H9 (cell line): ENCODE data around the gene SP3. TPM values are rescaled to one million over a fixed set of nuclear protein-coding genes. Genes with fewer than 3 reads are reported as not detected.

Experiments used
- DNase-seq: peaks from one replicate; pipeline ENCODE4 v3.0.0-alpha.2; 2017
- H2AFZ ChIP-seq: one replicate; pipeline ENCODE4 v1.6.1; 2013; ENCODE audit warnings: mild to moderate bottlenecking, low read length, control low read depth, moderate library complexity
- H2AK5ac ChIP-seq: 2 replicates; pipeline ENCODE4 v1.6.1; 2013; ENCODE audit warnings: low read length, control low read depth, mixed read lengths; ENCODE audit not compliant: insufficient read length
- H2BK120ac ChIP-seq: one replicate; pipeline ENCODE4 v1.6.1; 2013; ENCODE audit warnings: low read depth, mild to moderate bottlenecking, low read length, control low read depth, inconsistent platforms; ENCODE audit not compliant: poor library complexity, severe bottlenecking
- H2BK12ac ChIP-seq: 2 replicates; pipeline ENCODE4 v1.6.1; 2013; ENCODE audit warnings: low read length, control low read depth, mixed read lengths, low read depth; ENCODE audit not compliant: insufficient read length
- H2BK15ac ChIP-seq: 2 replicates; pipeline ENCODE4 v1.6.1; 2013; ENCODE audit warnings: low read depth, low read length, control low read depth
- H2BK20ac ChIP-seq: one replicate; pipeline ENCODE4 v1.6.1; 2013; ENCODE audit warnings: low read depth, mild to moderate bottlenecking, low read length, control low read depth, inconsistent platforms; ENCODE audit not compliant: poor library complexity, severe bottlenecking
- H2BK5ac ChIP-seq: 2 replicates; pipeline ENCODE4 v1.6.1; 2013; ENCODE audit warnings: low read length, control low read depth, mixed read lengths; ENCODE audit not compliant: insufficient read length
- H3K14ac ChIP-seq: 2 replicates; pipeline ENCODE4 v1.6.1; 2013; ENCODE audit warnings: low read length, control low read depth; ENCODE audit not compliant: insufficient read depth
- H3K18ac ChIP-seq: 2 replicates; pipeline ENCODE4 v1.6.1; 2013; ENCODE audit warnings: low read depth, mild to moderate bottlenecking, mixed read lengths, low read length, control low read depth; ENCODE audit not compliant: insufficient read length
- H3K23ac ChIP-seq: 2 replicates; pipeline ENCODE4 v1.6.1; 2013; ENCODE audit warnings: low read length, control low read depth, mixed read lengths, low read depth; ENCODE audit not compliant: insufficient read length
- H3K23me2 ChIP-seq: 2 replicates; pipeline ENCODE4 v1.6.1; 2013; ENCODE audit warnings: low read depth, mild to moderate bottlenecking, mixed read lengths, low read length, control low read depth; ENCODE audit not compliant: insufficient read length, poor library complexity, severe bottlenecking
- H3K27ac ChIP-seq: 2 replicates; pipeline ENCODE4 v1.5.1; 2013; ENCODE audit warnings: low read length, control low read depth, mixed read lengths, low read depth; ENCODE audit not compliant: insufficient read length
- H3K27me3 ChIP-seq: 2 replicates; pipeline ENCODE4 v1.6.1; 2013; ENCODE audit warnings: low read length, control low read depth, inconsistent platforms; ENCODE audit not compliant: insufficient read depth
- H3K4ac ChIP-seq: 2 replicates; pipeline ENCODE4 v1.6.1; 2013; ENCODE audit warnings: low read depth, mild to moderate bottlenecking, control low read depth, inconsistent platforms, low read length, moderate library complexity
- H3K4me1 ChIP-seq: 2 replicates; pipeline ENCODE4 v1.6.1; 2013; ENCODE audit warnings: low read length, control low read depth, inconsistent platforms; ENCODE audit not compliant: insufficient read depth
- H3K4me2 ChIP-seq: 2 replicates; pipeline ENCODE4 v1.6.1; 2013; ENCODE audit warnings: low read length, control low read depth, mixed read lengths; ENCODE audit not compliant: insufficient read length, insufficient read depth
- H3K56ac ChIP-seq: 2 replicates; pipeline ENCODE4 v1.6.1; 2013; ENCODE audit warnings: low read depth, mild to moderate bottlenecking, mixed read lengths, low read length, control low read depth; ENCODE audit not compliant: insufficient read length
- H3K79me1 ChIP-seq: 2 replicates; pipeline ENCODE4 v1.6.1; 2013; ENCODE audit warnings: low read depth, mild to moderate bottlenecking, moderate library complexity, low read length, control low read depth, inconsistent platforms; ENCODE audit not compliant: insufficient read depth, poor library complexity, severe bottlenecking
- H3K79me2 ChIP-seq: 2 replicates; pipeline ENCODE4 v1.6.1; 2013; ENCODE audit warnings: low read length, control low read depth, inconsistent platforms; ENCODE audit not compliant: insufficient read depth
- H3K9ac ChIP-seq: 2 replicates; pipeline ENCODE4 v1.6.1; 2013; ENCODE audit warnings: low read length, control low read depth, mixed read lengths; ENCODE audit not compliant: insufficient read length; ENCODE audit errors: extremely low read depth
- H3K9me3 ChIP-seq: one replicate; pipeline ENCODE4 v1.6.1; 2013; ENCODE audit warnings: low read depth, low read length, inconsistent platforms; ENCODE audit not compliant: control insufficient read depth
- H3T11ph ChIP-seq: one replicate; pipeline ENCODE4 v1.6.1; 2013; ENCODE audit warnings: mild to moderate bottlenecking, low read length, control low read depth, inconsistent platforms
- H4K20me1 ChIP-seq: one replicate; pipeline ENCODE4 v1.6.1; 2013; ENCODE audit not compliant: control insufficient read depth, insufficient read length, insufficient read depth
- H4K5ac ChIP-seq: 2 replicates; pipeline ENCODE4 v1.6.1; 2013; ENCODE audit warnings: low read depth, mild to moderate bottlenecking, mixed read lengths, low read length, control low read depth; ENCODE audit not compliant: insufficient read length
- H4K8ac ChIP-seq: replicated peaks from 2 replicates; pipeline ENCODE4 v1.6.1; 2013; ENCODE audit warnings: low read length, control low read depth, mixed read lengths, low read depth; ENCODE audit not compliant: insufficient read length
- H4K91ac ChIP-seq: 2 replicates; pipeline ENCODE4 v1.6.1; 2013; ENCODE audit warnings: low read depth, mild to moderate bottlenecking, moderate library complexity, mixed read lengths, low read length, control low read depth; ENCODE audit not compliant: insufficient read length
- H3K27ac Mint-ChIP-seq, 3 experiments: 2 replicates in 2 of 3; 3 replicates in 1 of 3; pipeline ENCODE4 v1.8.0; 2020 to 2021; ENCODE audit warnings: mixed read lengths in 3 of 3, mild to moderate bottlenecking in 1 of 3, moderate library complexity in 1 of 3
- H3K27me3 Mint-ChIP-seq: 2 replicates; pipeline ENCODE4 v1.8.0; 2021; ENCODE audit warnings: low read depth, mild to moderate bottlenecking, moderate library complexity, mixed read lengths
- H3K36me3 Mint-ChIP-seq, 3 experiments: 2 replicates in 2 of 3; 3 replicates in 1 of 3; pipeline ENCODE4 v1.8.0; 2020 to 2021; ENCODE audit warnings: low read depth in 3 of 3, mixed read lengths in 3 of 3; ENCODE audit not compliant: insufficient read depth in 1 of 3
- H3K4me1 Mint-ChIP-seq, 2 experiments: 2 replicates each; pipeline ENCODE4 v1.8.0; 2020; ENCODE audit warnings: mixed read lengths in 2 of 2
- H3K4me3 Mint-ChIP-seq, 2 experiments: 2 replicates in 1 of 2; 3 replicates in 1 of 2; pipeline ENCODE4 v1.8.0; 2020 to 2021; ENCODE audit warnings: mild to moderate bottlenecking in 2 of 2, mixed read lengths in 2 of 2, moderate library complexity in 1 of 2
- H3K9me3 Mint-ChIP-seq, 2 experiments: 2 replicates in 1 of 2; 3 replicates in 1 of 2; pipeline ENCODE4 v1.8.0; 2020; ENCODE audit warnings: mild to moderate bottlenecking in 2 of 2, mixed read lengths in 2 of 2, moderate library complexity in 1 of 2
- WGBS: extraction: QIAGEN DNeasy Blood & Tissue Kit; methylation state at CpG from one replicate; pipeline ENCODE4 v1.1.7; 2013; ENCODE audit warnings: missing lambda C conversion rate, low lambda C conversion rate, mixed read lengths; ENCODE audit not compliant: insufficient read length; ENCODE audit errors: extremely low coverage; 5-methylcytosine and 5-hydroxymethylcytosine counted together
- total RNA-seq: library from RNA; stranded (reverse); gene quantifications from 2 replicates; pipeline ENCODE4 v1.2.1, GENCODE V29; 2021
- TF ChIP-seq, protein P1 (sequence below): fragments of 200-600 bp; sonication (generic); conservative IDR thresholded peaks from 3 replicates; pipeline ENCODE4 v1.8.0; 2021; ENCODE audit warnings: antibody characterized with exemption, mild to moderate bottlenecking

Gene SP3
- total RNA-seq, 1 experiment from 2014 or later, result 86.3 TPM

DNA sequence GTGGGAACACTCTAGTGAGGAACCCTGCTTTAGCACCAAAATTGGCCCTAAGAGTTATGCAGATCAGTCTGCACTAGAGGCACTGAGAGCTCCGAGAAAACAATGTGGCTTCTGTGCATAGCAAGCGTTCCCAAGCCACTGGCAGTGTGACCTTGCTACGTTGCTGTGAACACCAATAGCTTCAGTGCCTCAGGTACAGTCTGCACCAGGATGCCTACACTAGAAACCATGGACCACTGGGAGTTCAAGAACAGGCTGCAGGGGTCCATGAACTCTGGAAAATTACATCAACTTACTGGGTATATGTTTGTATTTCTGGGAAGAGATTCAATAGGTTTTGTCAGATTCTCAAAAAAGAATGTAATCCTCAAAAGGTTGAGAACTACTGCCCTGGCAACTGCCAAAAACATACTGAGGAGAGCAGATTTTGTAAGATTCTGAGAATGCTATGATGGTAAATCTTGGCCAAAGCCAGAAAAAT lies 18.3 kb upstream of the SP3 start:
- H3K79me1 ChIP-seq, result no peaks in the 10 kb centered on the region
- H2BK120ac ChIP-seq, result no peak overlapping the region
- H3K23ac ChIP-seq, result no peak overlapping the region
- Mint-ChIP-seq H3K4me3 (no peak overlapping the region), H3K27ac (peak overlapping the region in 1 of 3 experiments; percentile 65; a peak in 3 of 7 replicates), H3K27me3 (peaks cover 1% of the 10 kb centered on the region; the same call in 1 of the 2 replicates), H3K4me1 (peaks cover 11 to 16% of the 10 kb centered on the region in 2 experiments), H3K36me3 (no peaks in the 10 kb centered on the region), H3K9me3 (no peaks in the 10 kb centered on the region)
- H3T11ph ChIP-seq, result no peak overlapping the region
- H3K4me2 ChIP-seq, result no peak overlapping the region
- H2BK15ac ChIP-seq, result no peak overlapping the region
- H2BK20ac ChIP-seq, result no peak overlapping the region
- no peak overlapping the region for H2AK5ac ChIP-seq
- WGBS, result no CpG with 5 or more reads among the region's 3 CpGs
- H4K20me1 ChIP-seq, result no peaks in the 10 kb centered on the region
- no peak overlapping the region for H2BK12ac ChIP-seq
- no peak overlapping the region for H3K27ac ChIP-seq
- H3K4ac ChIP-seq, result no peak overlapping the region
- H4K8ac ChIP-seq, result no peak overlapping the region
- H3K27me3 ChIP-seq, result no peaks in the 10 kb centered on the region
- H2AFZ ChIP-seq, result peak overlapping the region; percentile 1
- no peaks in the 10 kb centered on the region for H3K23me2 ChIP-seq
- H4K5ac ChIP-seq, result no peak overlapping the region
- H3K56ac ChIP-seq, result no peak overlapping the region
- no peaks in the 10 kb centered on the region for H3K9me3 ChIP-seq
- H3K4me1 ChIP-seq, result peaks cover 4% of the 10 kb centered on the region; the same call in 1 of the 2 replicates
- H3K18ac ChIP-seq, result no peak overlapping the region
- no peak overlapping the region for H2BK5ac ChIP-seq
- no peak overlapping the region for H4K91ac ChIP-seq
- no peaks in the 10 kb centered on the region for H3K79me2 ChIP-seq
- H3K9ac ChIP-seq, result no peak overlapping the region
- TF ChIP-seq, protein P1, sequence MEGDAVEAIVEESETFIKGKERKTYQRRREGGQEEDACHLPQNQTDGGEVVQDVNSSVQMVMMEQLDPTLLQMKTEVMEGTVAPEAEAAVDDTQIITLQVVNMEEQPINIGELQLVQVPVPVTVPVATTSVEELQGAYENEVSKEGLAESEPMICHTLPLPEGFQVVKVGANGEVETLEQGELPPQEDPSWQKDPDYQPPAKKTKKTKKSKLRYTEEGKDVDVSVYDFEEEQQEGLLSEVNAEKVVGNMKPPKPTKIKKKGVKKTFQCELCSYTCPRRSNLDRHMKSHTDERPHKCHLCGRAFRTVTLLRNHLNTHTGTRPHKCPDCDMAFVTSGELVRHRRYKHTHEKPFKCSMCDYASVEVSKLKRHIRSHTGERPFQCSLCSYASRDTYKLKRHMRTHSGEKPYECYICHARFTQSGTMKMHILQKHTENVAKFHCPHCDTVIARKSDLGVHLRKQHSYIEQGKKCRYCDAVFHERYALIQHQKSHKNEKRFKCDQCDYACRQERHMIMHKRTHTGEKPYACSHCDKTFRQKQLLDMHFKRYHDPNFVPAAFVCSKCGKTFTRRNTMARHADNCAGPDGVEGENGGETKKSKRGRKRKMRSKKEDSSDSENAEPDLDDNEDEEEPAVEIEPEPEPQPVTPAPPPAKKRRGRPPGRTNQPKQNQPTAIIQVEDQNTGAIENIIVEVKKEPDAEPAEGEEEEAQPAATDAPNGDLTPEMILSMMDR, result no peak
- no peak overlapping the region; the same call in 1 of the 2 replicates for H3K14ac ChIP-seq
- no peak for DNase-seq
